Smooth muscle cell of the brain vasculature (primary cell): ENCODE measurements around the gene HBEGF.
"Not testable (repeated sequence)": the region's sequence is repeated elsewhere in the genome, so short reads cannot be mapped to it uniquely, and the experiment has no call there.

ENCODE experiments used
- DNase-seq: peaks from one replicate; pipeline ENCODE4 v3.0.0-alpha.2; 2012; ENCODE audit warnings: low read depth, low spot score

Gene HBEGF

GRCh38 chr5:140361901-140362300 lies 15.5 kb upstream of the HBEGF start:
- DNase-seq = no peak

- DNase-seq = no peak
Measured at GRCh38 chr5:140360681-140361479, 14.5 kb upstream of the HBEGF start.

GRCh38 chr5:140360101-140360500 lies 13.7 kb upstream of the HBEGF start, which contains the start of gene SLC4A9:
Gene SLC4A9 (plus strand): TSS chr5:140360194. CDS start chr5:140360237, 43 bp downstream.
- DNase-seq = no peak

- DNase-seq = no peak
Measured at GRCh38 chr5:140358738-140359310, 12.4 kb upstream of the HBEGF start.

GRCh38 chr5:140357726-140358093 lies 11.3 kb upstream of the HBEGF start:
- no peak for DNase-seq

GRCh38 chr5:140356853-140357725 lies 10.7 kb upstream of the HBEGF start:
- DNase-seq = no peak

- no peak for DNase-seq
Measured at GRCh38 chr5:140355546-140355945, 9.1 kb upstream of the HBEGF start.

- no peak for DNase-seq
Measured at GRCh38 chr5:140351609-140352334, 5.4 kb upstream of the HBEGF start.

GRCh38 chr5:140349244-140349643 lies 2.8 kb upstream of the HBEGF start:
- no peak for DNase-seq

GRCh38 chr5:140348104-140348503 lies 1.7 kb upstream of the HBEGF start:
- DNase-seq = no peak

GRCh38 chr5:140347360-140347759 lies 957 bp upstream of the HBEGF start:
- no peak for DNase-seq

- DNase-seq = no peak
Measured at GRCh38 chr5:140345919-140346347, 470 bp downstream of the HBEGF start.

GRCh38 chr5:140344683-140345423 lies 1.6 kb downstream of the HBEGF start:
- DNase-seq = no peak

- not testable (repeated sequence) for DNase-seq
Measured at GRCh38 chr5:140343849-140344248, 2.6 kb downstream of the HBEGF start.

GRCh38 chr5:140342896-140343295 lies 3.5 kb downstream of the HBEGF start:
- DNase-seq = no peak

- no peak for DNase-seq
Measured at GRCh38 chr5:140342287-140342686, 4.1 kb downstream of the HBEGF start.

- DNase-seq = no peak
Measured at GRCh38 chr5:140341591-140341990, 4.8 kb downstream of the HBEGF start.

- DNase-seq = no peak
Measured at GRCh38 chr5:140340605-140341121, 5.7 kb downstream of the HBEGF start.

GRCh38 chr5:140339636-140340035 lies 6.8 kb downstream of the HBEGF start:
- DNase-seq = no peak

- DNase-seq = no peak
Measured at GRCh38 chr5:140338908-140339307, 7.5 kb downstream of the HBEGF start.

GRCh38 chr5:140338336-140338735 lies 8.1 kb downstream of the HBEGF start:
- DNase-seq = no peak
